Tibial nerve (tissue), 4 donors: Measurements from ENCODE around the gene GDI1. TPM values are rescaled to one million over a fixed set of nuclear protein-coding genes. Genes with fewer than 3 reads are reported as not detected.
A peak's percentile ranks its signal among the peaks of the same experiment; 100 is the strongest.

Experiments used
- DNase-seq, 2 donors: peaks; one replicate each; pipeline ENCODE4 v3.0.0-alpha.2; 2019; ENCODE audit warnings: low spot score in 2 of 2
- H3K27ac ChIP-seq, 4 donors: fragments of 200-600 bp; sonication (generic) in 3 of 4; one replicate each; pipeline ENCODE4 v1.5.1; 2017 to 2019; ENCODE audit warnings: mild to moderate bottlenecking in 1 of 4
- H3K27me3 ChIP-seq, 2 donors: fragments of 200-600 bp; sonication (generic) in 1 of 2; one replicate each; pipeline versions ENCODE4 v1.5.1 to v1.6.0; 2017 to 2019
- H3K36me3 ChIP-seq, 3 donors: fragments of 200-600 bp; sonication (generic); one replicate each; pipeline ENCODE4 v1.5.1; 2018 to 2019
- H3K4me1 ChIP-seq, 4 donors: fragments of 200-600 bp; sonication (generic) in 3 of 4; one replicate each; pipeline ENCODE4 v1.5.1; 2017 to 2019
- H3K4me3 ChIP-seq, 4 donors: fragments of 200-600 bp; sonication (generic) in 3 of 4; one replicate each; pipeline ENCODE4 v1.5.1; 2017 to 2019; ENCODE audit warnings: mild to moderate bottlenecking in 1 of 4, moderate library complexity in 1 of 4
- H3K9me3 ChIP-seq, 4 donors: fragments of 200-600 bp; sonication (generic) in 3 of 4; one replicate each; pipeline ENCODE4 v1.5.1; 2017 to 2019
- CTCF ChIP-seq, 5 experiments: fragments of 200-600 bp in 3 of 5; fragments of 450-650 bp in 2 of 5; sonication (generic) in 3 of 5; IDR thresholded peaks; one replicate each; pipeline ENCODE4 v1.5.1; 2016 to 2019; ENCODE audit warnings: antibody characterized with exemption in 5 of 5, mild to moderate bottlenecking in 3 of 5, moderate library complexity in 2 of 5
- EP300 ChIP-seq, 2 donors: sonication (generic); formaldehyde crosslinking; IDR thresholded peaks; one replicate each; pipeline ENCODE4 v1.6.1; 2017; ENCODE audit warnings: antibody characterized with exemption in 2 of 2, mild to moderate bottlenecking in 1 of 2
- POLR2A ChIP-seq, 2 donors: fragments of 450-650 bp; IDR thresholded peaks; one replicate each; pipeline ENCODE4 v1.6.1; 2017; ENCODE audit warnings: antibody characterized with exemption in 2 of 2, mild to moderate bottlenecking in 2 of 2, moderate library complexity in 2 of 2
- WGBS, 2 donors: methylation state at CpG; one replicate each; pipeline ENCODE4 v1.1.5; 2018; 5-methylcytosine and 5-hydroxymethylcytosine counted together
- total RNA-seq, 4 donors: library from RNA; depleted of rRNA; stranded (reverse); fragments of >200 nt; gene quantifications; one replicate each; pipeline ENCODE4 v1.1.0, GENCODE V29; 2016

Gene GDI1
- total RNA-seq, 4 donors from 2014 or later, result 114 to 179 (median 152) TPM

GRCh38 chrX:154429711-154430110 is 7.2 kb upstream of the GDI1 start:
- 67 to 78% methylated on average over 2 of the region's 2 CpGs for WGBS, 2 donors
- peak overlapping the region in 2 of 4 donors; percentile 89 to 94 for H3K27ac ChIP-seq
- H3K27me3 ChIP-seq, result no peaks in the 10 kb centered on the region
- TF ChIP-seq POLR2A (IDR thresholded peaks at IDR 0.05) (no peak), CTCF (IDR thresholded peaks at IDR 0.05) (no peak), EP300 (IDR thresholded peaks at IDR 0.05) (no peak)
- no peak for DNase-seq
- peak overlapping the region in 2 of 4 donors; percentile 66 to 85 for H3K4me3 ChIP-seq
- H3K4me1 ChIP-seq, result peaks cover 0 to 23% (median 0%) of the 10 kb centered on the region in 4 donors
- H3K9me3 ChIP-seq, result no peaks in the 10 kb centered on the region
- peaks cover 0 to 31% (median 0%) of the 10 kb centered on the region in 3 donors for H3K36me3 ChIP-seq

GRCh38 chrX:154430479-154430878 is 6.5 kb upstream of the GDI1 start:
- DNase-seq, result no peak
- H3K36me3 ChIP-seq, result peaks cover 0 to 39% (median 0%) of the 10 kb centered on the region in 3 donors
- H3K27ac ChIP-seq, result peak overlapping the region in 2 of 4 donors; percentile 59
- no peaks in the 10 kb centered on the region for H3K9me3 ChIP-seq
- 66 to 83% methylated on average over 6 of the region's 6 CpGs for WGBS, 2 donors
- no peak overlapping the region for H3K4me3 ChIP-seq
- H3K27me3 ChIP-seq, result no peaks in the 10 kb centered on the region
- peaks cover 0 to 23% (median 0%) of the 10 kb centered on the region in 4 donors for H3K4me1 ChIP-seq
- TF ChIP-seq EP300 (IDR thresholded peaks at IDR 0.05) (no peak), CTCF (IDR thresholded peaks at IDR 0.05) (no peak), POLR2A (IDR thresholded peaks at IDR 0.05) (no peak)

GRCh38 chrX:154430916-154431315 is 6.0 kb upstream of the GDI1 start:
- no peak for DNase-seq
- Histone ChIP-seq H3K4me3 (no peak overlapping the region), H3K9me3 (no peaks in the 10 kb centered on the region), H3K4me1 (peaks cover 0 to 23% (median 0%) of the 10 kb centered on the region in 4 donors), H3K27me3 (no peaks in the 10 kb centered on the region), H3K27ac (peak overlapping the region in 2 of 4 donors; percentile 59), H3K36me3 (peaks cover 0 to 40% (median 0%) of the 10 kb centered on the region in 3 donors)
- TF ChIP-seq CTCF (IDR thresholded peaks at IDR 0.05) (no peak), POLR2A (IDR thresholded peaks at IDR 0.05) (no peak), EP300 (IDR thresholded peaks at IDR 0.05) (no peak)
- WGBS, 2 donors, result 57 to 61% methylated on average over 7 of the region's 7 CpGs

- H3K27ac ChIP-seq, result peak overlapping the region in 1 of 4 donors; percentile 59
- no peak for DNase-seq
- no peak overlapping the region for H3K4me3 ChIP-seq
- peaks cover 0 to 40% (median 0%) of the 10 kb centered on the region in 3 donors for H3K36me3 ChIP-seq
- no peaks in the 10 kb centered on the region for H3K9me3 ChIP-seq
- TF ChIP-seq EP300 (IDR thresholded peaks at IDR 0.05) (no peak), CTCF (IDR thresholded peaks at IDR 0.05) (no peak), POLR2A (IDR thresholded peaks at IDR 0.05) (no peak)
- 64% methylated on average over 5 of the region's 5 CpGs for WGBS, 2 donors
- H3K4me1 ChIP-seq, result peaks cover 0 to 26% (median 0%) of the 10 kb centered on the region in 4 donors
- H3K27me3 ChIP-seq, result no peaks in the 10 kb centered on the region
Observed at GRCh38 chrX:154431341-154431740, 5.6 kb upstream of the GDI1 start.

- Histone ChIP-seq H3K4me1 (peaks cover 0 to 24% (median 0%) of the 10 kb centered on the region in 4 donors), H3K4me3 (no peak overlapping the region), H3K9me3 (no peaks in the 10 kb centered on the region), H3K36me3 (peaks cover 0 to 40% (median 0%) of the 10 kb centered on the region in 3 donors), H3K27ac (peak overlapping the region in 1 of 4 donors; percentile 33), H3K27me3 (no peaks in the 10 kb centered on the region)
- DNase-seq, result no peak
- TF ChIP-seq POLR2A (IDR thresholded peaks at IDR 0.05) (no peak), EP300 (IDR thresholded peaks at IDR 0.05) (no peak), CTCF (IDR thresholded peaks at IDR 0.05) (no peak)
- WGBS, 2 donors, result 92 to 100% methylated on average over 2 to 4 of the region's 8 CpGs
Observed at GRCh38 chrX:154432210-154432609, 4.7 kb upstream of the GDI1 start.
